GM19328 (cell line): Measurements from ENCODE around the gene KRTAP19-6.
"Not testable (repeated sequence)": the region's sequence is repeated elsewhere in the genome, so short reads cannot be mapped to it uniquely, and the experiment has no call there.

Experiments
- ATAC-seq: cut with Tn5 transposase; IDR thresholded peaks from one replicate; pipeline ENCODE4 v1.9.1; 2021; ENCODE audit warnings: mild to moderate bottlenecking, moderate library complexity; ENCODE audit not compliant: unreplicated experiment

Gene KRTAP19-6, protein sequence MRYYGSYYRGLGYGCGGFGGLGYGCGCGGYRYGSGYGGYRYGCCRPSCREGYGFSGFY

DNA sequence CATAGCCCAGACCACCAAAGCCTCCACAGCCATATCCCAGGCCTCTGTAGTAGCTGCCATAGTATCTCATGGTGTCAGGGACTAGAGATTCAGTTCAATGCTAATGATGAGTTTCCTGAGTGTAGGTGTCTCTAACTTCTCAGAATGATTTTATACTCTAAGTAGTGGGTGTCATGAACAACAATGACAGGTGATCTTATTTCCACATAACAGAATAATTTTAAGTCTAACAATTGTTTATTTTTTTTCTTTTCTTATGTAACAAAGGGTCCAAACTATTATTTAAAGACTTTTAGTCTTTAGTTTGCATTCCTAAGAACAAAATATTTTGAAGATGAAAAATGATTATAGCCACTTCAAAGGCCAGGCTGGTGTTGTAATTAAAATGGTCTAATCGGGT lies at the start of gene KRTAP19-6:
Gene KRTAP19-6, minus strand, starts transcription at position 101 of the 400 bp plus-strand sequence. Its CDS starts 31 bp downstream, at position 70.
- no peak for ATAC-seq

DNA sequence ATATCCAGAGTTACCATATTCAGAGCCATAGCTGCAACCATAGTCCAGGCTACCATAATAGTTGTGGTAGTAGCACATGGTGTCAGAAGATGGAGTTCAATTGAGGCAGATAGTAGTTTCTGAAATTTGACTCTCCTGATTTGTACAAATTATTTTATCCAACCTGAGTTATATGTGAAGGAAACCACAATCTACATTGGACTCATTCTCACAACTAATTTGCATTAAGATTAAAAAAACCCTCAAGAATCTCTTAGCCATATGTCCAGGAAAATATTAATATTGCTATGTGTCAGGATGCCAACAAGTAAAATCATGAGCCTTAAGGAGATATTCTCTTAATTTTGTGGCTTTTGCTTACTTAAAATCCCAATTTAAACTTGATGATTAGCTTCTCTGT lies 48.6 kb upstream of the KRTAP19-6 start, which contains the start of gene KRTAP22-2:
Gene KRTAP22-2, minus strand, starts transcription at position 101 of the 400 bp plus-strand sequence.
- no peak for ATAC-seq

DNA sequence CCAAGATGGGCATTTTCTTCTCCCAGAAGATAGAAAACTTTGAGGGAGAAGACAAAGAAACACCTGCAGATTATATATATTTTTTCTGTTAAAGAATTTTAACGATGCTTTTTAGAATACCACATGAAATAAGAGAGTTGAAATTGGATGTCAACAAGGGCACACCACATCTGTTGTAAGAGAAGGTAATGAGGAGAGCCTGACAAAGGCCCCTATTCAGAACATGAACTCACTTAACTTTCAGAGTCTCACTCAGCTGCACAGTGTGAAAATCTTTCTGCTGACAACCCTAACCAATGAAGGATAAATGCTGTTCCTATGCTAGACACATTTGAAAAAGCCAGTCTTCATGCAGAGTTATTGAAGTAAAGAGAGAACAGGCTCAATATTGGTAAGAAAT lies 41.2 kb upstream of the KRTAP19-6 start:
- no peak for ATAC-seq

DNA sequence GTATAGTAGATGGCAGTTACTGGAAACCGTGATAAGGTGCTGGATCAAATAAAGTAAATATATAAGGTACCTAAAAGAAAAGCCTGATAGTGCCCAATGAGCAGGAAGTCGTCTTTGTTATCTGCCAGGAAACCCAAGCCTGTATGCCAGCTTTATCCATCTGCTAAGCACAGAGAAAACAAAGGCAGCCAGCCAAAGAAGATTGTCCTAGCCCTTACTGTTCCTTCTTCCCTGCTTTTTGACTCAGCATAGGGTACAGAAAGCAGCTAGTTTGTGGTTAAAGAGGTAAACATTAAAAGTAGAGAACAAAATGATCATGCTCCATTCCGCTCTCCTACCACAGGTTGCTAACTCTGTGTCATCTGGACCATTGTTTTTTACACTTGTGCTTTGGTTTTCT lies 38.5 kb upstream of the KRTAP19-6 start:
- no peak for ATAC-seq

DNA sequence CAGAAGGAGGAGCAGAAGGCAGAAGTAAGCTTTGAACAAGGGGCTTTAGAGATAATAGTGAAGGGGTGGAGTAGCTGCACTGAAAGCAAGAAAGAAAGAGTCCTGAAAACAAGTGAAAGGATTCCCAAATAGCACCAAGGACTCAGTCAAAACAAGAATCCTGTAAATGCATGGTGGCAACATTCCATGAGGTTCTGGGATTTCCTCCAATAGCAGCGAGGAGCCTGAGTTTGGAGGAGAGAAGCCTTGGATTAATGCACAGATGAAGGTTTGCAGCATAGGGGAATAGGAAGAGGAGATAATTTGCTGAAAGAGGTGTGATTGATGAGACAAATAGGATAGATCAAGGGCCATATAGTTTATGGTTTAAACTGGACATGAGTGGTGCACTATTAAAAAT lies 37.7 kb upstream of the KRTAP19-6 start:
- ATAC-seq, result no peak

DNA sequence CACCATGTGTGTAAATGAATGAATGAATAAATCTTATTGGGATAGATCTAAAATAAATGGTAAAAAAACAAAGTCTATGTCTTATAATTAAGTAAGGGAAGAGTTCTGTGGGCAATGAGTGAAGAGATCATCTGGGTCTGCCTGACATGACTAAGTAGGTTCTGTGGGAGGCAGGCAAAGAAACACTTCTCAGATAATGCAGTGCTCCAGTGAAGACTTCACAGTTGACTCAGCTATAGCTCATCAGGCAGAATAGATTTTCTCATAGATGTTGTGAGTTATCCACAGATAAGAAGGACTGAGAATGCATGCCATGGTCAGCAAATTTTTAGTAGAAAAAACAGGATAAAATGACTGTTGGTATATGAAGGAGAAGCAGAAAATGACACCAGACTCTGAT lies 36.1 kb upstream of the KRTAP19-6 start:
- no peak for ATAC-seq

DNA sequence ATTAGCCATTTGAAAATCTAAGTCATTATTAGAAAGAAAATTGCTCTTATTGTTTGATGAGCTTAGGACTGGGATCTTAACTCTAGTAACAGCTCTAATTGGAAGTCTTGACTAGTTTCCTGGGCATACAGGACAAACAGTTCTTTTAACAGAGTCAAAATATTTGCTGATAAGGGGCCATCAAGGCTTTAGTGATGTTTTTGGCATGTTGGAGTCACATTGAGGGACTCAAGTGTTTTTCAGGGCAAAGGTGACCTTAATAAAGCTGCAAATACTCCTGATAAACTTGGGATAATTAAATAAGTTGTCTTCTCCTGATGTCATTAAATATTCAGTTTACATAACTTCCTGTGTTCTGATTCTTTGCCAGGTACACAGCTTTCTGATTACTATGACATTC lies 26.0 kb upstream of the KRTAP19-6 start:
- ATAC-seq, result no peak

DNA sequence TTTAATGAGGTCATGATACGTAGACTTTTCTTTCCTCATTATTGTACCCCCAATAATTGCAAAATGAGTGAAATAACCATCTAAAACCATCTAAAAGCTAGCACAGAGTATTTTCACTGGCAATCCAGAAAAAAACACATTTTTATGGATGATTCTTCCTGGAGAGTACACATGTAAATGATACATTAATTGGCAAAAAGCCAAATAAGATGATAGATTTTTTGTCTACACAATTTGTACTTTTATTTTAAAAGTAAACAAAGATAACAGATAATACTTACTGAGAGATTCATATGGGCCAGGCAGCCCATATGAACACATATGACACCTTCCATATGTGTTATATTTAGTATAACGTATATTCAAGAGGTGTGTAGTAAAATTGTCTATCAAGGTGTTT lies 22.0 kb upstream of the KRTAP19-6 start:
- ATAC-seq, result no peak

DNA sequence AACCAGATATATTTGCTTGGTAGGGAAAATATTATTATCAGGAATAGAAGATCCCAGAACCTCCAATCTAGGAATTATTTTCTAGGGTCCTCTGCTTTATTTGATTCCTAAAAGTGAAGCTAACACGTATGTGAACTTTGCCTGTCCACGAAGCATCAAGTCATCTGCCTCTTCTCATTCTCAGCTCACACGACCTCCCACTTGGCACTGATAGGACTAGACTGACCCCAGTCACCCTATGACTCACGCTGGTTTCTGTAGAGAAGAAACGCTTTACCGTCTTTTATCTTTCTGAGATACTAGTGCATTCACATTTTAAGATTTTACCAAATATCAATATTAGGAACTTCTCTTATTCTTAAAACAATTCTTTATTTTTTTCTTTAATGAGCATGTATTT lies 21.4 kb upstream of the KRTAP19-6 start:
- no peak for ATAC-seq

DNA sequence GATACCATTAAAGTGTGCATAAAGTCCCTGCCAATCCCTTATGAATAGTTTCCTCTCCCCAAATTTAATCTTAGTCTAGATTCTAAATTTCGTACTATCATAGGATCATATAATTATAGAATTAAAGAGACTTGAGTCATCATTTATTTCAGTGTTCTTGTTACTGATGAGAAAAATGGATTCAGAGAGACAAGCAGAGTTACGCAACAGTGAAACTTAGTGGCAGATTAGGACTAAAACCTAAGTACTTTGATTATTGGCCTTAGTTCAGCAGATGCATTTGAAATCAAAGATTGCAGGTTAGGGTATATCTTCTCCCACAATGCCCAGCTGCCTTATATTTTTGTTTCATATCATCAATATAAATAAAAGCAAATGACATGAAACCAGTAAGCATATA lies 20.3 kb upstream of the KRTAP19-6 start:
- ATAC-seq, result no peak

DNA sequence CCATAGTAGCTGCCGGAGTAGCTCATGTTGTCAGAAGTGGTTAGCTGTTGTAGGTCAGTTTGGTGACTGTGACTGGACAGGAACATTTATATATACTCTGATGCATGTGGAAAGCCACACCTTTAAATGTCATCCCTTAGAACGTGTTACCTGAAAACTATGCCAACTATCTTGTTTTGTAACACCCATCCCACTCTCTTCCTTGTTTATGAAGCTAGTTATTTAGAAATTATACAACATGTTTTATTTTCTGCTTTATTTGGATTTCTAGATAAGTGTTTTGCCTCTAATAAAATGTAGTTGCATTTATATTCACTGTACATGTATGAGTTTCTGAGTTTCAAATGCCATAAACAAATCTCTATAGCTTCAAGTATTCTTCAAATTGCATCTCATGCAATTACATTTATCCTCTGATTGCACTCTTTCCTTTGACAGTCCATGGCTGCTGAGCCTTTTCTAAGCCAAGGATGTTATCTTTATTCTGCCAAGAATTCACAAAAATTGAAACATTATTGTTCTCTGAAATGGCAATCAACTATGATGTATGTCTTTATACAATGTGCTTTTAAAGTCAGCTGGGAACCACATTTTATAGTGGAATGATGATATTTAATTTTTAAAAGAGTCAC lies 19.7 kb upstream of the KRTAP19-6 start, which contains the start of gene KRTAP19-7:
Gene KRTAP19-7, minus strand, starts transcription at position 51 of the 632 bp plus-strand sequence. Its CDS starts 25 bp downstream, at position 26.
- no peak for ATAC-seq

DNA sequence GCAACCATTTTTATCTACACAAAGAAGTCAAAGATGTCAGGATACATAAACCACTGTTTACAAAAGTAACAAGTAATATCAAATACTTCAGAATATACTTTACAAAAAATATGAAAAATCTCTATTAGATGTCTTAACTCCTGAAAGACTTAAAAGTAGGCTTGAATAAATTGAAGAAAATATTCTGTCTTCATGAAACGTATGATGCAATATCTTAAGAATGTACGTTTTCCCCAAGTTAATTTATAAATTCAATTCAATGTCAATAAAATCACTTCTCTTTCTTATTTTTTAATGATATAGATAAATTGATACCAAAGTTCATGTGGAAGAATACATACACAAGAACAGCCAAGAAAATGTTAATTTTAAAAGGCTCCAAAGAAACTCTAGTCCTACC lies 13.4 kb upstream of the KRTAP19-6 start:
- ATAC-seq, result no peak

DNA sequence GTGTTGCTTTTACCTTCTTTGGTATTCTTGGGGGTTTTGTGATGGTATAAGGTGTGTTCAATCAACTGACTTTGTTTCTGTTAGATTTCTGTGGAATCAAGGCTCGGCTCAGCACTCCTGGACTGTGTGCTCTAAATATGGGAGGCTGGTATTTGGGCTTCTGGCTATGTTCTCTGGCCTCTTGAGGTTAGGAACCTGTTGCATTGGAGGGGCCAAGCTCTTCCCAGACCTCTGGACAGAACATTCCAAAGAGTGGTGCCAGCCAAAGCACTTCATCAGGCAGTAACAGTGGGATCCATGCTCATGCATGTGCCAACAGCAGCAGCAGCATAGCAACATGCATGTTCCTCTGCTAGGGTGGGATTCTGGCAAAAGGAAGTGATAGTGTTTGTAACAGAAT lies 11.1 kb upstream of the KRTAP19-6 start:
- ATAC-seq, result no peak

DNA sequence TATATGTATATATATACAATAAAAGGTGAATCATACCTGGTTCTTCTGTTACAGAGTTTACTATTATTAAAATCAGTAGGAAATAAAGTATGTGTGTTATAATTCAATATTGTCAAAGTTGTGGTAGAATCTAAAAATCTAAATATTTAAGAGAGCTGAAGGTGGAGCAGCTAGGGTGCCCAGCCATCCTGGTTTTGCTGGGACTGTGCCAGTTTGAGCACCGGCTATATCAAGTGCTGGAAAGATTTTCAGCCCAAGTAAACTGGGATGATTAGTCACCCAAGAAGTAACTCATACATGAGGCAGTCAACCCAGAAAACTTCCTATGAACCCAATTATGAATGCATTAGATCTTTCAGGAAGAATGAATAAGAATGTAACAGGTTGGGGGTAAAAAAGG lies 22.8 kb downstream of the KRTAP19-6 start:
- no peak for ATAC-seq

DNA sequence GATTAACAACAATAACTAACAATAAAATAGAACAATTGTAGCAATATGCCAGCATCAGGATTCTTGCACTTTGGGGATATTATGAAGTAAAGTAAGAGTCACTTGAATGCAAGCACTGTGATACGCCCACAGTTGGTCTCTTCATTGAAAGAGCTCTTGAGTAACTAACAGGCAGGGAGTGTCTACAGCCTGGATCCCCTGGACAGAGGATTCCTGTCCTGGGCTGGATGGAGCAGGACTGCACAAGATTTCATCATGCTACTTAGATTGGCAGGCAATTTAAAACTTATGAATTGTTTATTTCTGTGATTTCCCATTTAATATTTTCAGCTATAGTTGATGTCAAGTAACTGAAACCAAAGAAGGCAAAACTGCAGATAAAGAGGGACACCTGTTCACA lies 26.0 kb downstream of the KRTAP19-6 start:
- ATAC-seq, result no peak

DNA sequence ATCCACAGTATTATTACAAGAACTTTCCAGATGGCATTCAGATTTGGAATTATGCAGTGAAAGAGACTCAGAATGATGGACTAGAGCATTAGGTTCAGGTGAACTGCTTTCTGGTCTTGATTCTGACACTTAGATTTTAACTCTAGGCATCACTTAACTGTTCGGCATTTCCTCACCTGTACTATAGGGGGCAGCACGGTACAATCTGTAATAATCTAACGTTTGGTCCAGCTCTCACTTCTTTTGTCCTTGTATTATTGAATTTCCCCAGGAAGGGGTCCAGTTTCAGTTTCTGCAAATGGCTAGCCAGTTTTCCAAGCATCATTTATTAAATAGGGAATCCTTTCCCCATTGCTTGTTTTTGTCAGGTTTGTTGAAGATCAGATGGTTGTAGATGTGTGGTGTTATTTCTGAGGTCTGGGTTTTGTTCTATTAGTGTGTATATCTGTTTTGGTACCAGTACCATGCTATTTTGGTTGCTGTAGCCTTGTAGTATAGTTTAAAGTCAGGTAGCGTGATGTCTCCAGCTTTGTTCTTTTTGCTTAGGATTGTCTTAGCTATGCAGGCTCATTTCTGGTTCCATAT lies 36.0 kb downstream of the KRTAP19-6 start:
- ATAC-seq, result not testable (repeated sequence)

DNA sequence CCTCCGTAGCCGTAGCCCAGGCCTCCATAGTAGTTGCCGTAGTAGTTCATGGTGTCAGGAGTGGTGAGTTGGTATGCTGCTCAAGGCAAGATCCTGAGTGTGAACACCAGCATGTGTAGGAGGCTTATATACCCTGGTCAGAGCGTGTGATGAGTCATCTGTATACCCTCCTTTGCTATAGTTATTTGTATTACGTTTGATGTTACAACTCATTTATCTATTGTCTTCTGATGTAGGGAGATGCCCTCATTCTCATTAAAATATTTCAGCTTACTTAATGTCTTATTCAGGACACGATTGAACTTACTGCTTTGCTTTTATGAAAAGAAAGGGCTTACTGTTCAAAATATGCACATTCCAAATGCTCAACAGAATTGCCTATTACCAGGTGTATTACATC lies 39.6 kb downstream of the KRTAP19-6 start, which contains the start of gene KRTAP19-5:
Gene KRTAP19-5, minus strand, starts transcription at position 101 of the 400 bp plus-strand sequence. Its CDS starts 51 bp downstream, at position 50.
- no peak for ATAC-seq

DNA sequence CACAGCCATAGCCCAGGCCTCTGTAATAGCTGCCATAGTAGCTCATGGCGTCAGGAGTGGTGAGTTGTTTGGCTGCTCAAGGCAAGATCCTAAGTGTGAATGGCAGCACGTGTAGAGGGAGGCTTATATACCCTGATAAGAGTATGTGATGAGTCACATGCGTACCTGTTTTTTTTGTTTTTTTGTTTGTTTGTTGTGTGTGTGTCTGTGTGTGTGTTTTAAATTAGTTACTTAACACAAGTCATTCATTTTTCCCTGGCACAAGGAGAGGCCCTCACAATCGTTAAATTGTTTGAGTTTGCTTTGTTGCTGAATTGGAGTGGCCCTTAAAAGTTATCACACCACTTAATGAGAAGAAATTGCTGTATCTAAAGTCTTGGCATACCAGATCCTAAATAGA lies 44.6 kb downstream of the KRTAP19-6 start, which contains the start of gene KRTAP19-4:
Gene KRTAP19-4, minus strand, starts transcription at position 101 of the 400 bp plus-strand sequence. Its CDS starts 55 bp downstream, at position 46.
- no peak for ATAC-seq

DNA sequence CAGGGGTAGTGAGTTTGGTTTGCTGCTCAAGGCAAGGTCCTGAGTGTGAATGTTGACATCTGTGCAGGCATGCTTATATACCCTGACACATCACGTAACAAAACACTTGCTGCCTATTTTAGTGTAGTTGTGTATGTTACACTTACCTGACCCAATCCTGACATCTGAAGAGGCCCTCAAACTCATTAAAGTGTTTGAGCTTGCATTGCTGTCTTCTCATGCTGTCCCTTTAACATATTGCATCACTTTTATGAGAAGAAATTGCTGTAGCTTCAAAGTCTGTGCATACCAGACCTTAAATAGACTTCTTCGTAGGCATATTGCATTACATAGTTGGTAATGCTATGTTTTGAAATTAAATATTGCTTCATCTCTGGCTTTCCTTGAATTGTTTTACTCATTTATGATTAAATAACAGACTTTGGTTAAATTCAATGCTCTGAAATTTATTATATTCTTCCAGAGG lies 49.7 kb downstream of the KRTAP19-6 start, which contains the start of gene KRTAP19-3:
Gene KRTAP19-3, minus strand, starts transcription at position 51 of the 466 bp plus-strand sequence. CDS start 56 bp downstream, outside the sequence.
- ATAC-seq, result no peak
